DMS53 (cell line): Measurements from ENCODE around the gene EHD3.
A peak's percentile ranks its signal among the peaks of the same experiment; 100 is the strongest.

Experiments
- DNase-seq: peaks from one replicate; lab custom pipeline; 2025; lab: John Stamatoyannopoulos, UW

Gene EHD3

DNA sequence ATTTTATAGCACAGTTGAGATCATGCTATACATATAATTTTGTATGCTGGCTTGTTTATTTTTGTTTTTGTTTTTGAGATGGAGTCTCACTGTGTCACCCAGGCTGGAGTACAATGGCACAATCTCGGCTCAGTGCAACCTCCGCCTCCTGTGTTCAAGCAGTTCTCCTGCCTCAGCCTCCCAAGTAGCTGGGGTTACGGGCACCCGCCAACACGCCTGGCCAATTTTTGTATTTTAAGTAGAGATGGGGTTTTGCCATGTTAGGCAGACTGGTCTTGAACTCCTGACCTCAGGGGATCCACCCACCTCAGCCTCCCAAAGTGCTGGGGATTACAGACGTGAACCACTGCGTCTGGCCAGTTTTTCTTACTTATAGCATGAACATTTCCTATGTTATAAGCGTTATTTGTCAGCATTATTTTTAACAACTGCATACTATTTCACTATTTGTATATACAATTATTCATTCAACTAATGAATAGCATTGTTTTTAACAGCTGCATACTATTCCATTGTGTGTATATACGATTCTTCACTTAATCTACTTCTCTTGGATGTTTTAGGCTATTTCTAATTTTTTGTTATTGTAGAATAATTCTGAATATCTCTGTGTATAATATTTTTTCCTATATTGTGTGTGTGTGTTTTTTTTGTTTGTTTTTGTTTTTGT is 3.5 kb downstream of the EHD3 start:
- no peak for DNase-seq

DNA sequence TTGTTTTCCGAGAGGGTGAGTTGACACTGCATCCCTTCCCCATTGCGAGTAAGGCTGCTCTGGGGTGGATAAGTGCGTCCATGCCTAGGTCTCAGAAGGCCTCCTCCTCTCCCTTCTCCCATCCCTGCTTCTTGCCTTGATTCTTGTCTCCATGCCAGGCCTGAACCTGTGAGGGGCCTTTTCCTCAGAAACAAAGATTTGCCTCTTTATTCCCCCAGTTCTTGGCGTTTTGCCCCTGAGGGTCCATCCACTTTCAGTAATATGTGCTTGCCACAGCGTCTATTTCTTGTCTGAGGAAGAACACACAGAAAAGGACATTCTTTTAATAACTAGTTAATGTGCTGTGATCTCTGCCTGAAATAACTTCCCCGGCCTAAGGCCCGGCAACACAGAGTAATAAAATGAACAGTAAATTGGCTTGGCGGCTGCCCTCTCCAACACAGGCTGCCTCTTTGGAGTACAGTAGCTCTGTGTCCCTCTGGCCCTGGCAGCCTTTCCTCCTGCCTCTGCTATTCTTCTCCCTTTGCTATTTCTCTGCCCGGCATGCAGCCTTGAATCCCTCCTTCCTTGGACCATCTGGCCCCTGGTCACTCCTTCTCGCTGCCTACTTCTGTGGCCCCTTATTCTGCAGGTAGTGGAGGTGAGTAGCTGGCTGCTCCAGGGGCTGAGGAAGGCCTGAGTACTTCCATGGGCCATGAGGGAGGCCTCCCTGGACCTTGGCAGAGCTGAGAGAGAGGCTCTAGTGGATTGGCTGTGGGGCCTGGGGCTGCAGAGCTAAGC is 4.4 kb downstream of the EHD3 start:
- no peak for DNase-seq

DNA sequence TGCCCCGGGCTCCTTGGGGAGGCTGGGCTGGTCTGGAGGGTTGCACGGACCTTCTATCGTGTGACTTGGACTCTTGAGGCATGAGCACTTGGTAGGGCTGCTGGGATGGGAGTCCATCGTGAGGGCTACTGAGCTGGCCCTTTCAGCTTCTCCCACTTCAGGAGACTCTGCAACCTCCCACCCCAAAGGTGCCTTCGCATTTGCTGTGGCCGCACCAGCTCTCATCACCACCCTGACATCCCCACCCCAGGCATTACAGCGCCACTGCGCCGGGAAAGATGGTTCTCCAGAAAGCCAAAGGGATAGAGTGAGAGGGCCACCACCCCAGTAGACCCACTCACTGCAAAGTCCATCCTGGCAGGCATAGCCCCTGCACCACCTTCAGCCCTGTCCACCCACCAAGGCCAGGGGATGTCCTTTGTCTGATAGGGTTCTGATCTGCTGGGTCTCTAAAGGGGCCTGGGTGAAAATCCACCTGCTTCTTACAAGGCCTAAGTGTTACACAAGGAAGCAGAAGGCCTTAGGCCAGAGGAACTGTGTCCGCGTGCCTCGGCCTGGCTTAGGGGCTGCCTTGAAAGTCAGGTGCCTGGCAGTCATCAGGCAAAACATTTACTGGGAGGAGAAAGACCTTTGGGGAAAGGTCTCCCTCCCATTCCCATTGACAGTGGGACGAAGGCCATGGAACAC is 5.1 kb downstream of the EHD3 start:
- DNase-seq = no peak

DNA sequence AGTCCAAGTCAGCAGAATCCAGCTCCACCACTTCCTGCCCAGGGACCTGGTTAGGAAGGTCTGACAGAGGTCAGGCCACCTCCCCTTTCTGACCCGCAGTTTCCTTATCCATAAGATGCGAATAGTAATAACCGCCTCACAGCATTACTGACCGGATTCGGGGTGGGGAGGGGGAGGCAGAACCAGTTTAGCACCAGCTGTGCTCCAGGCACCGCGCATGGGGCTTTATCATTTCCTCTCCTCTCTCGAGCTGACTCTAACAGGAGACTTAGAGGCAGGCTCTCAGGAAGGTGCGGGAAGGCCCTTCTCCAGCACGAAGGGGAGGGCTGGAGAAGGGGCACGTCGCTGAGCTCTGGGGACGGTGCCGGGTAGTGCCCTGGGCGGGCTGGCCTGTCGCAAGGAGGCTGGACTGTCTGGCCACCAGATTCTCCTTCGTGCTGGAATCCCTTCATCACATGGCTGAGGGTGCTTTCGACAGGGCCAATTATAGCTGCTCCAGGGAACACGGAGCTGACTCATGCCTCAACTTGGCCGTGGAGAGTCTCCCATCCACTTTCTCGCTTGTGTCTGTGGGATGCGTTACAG is 5.7 kb downstream of the EHD3 start:
- no peak for DNase-seq

DNA sequence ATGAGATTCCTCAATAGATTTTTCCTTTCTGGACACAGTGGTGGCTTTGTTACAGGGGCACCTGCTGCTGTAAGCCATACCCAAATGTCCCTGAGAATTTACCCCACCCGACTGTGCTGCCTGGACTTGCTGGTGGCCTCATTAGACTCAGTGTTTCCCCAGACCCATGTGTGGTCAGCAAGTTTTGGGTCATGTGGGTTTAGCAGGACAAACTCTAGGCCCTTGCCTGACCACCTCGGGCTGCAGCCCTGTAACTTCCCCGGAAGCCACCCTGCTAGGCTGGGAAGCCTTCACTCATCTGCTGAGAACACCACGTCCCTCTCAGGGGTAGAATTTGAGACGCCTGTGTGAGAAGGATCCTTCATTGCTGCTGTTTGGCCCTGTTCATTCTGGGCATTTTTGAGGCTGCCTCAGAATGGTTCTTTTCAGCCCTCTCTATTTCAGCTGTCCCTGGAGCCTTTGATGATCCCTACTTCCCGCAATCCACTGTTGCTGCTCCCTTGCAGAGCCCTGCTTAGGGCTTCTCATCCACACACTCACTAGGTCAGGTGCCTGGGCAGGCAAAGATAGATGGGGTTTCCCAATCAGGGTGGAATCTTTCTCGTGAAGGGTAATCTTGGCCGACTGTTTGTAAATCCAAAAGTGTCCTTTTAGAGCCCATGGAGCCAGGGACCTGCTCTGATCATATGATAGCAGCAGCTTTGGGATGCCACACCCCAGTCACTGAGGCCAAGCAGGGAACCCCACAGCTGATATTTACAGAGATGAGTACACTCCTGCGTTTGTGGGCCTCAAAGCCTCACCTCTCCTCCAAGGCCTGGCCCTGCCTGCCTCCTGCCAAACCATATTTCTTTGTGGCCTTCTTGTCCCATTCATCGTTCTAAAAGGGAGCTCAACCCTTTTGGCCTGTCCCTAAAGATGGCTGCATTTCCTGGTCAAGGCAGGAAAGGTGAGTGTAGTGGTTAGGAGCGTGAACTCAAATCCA is 6.7 kb downstream of the EHD3 start:
- no peak for DNase-seq

DNA sequence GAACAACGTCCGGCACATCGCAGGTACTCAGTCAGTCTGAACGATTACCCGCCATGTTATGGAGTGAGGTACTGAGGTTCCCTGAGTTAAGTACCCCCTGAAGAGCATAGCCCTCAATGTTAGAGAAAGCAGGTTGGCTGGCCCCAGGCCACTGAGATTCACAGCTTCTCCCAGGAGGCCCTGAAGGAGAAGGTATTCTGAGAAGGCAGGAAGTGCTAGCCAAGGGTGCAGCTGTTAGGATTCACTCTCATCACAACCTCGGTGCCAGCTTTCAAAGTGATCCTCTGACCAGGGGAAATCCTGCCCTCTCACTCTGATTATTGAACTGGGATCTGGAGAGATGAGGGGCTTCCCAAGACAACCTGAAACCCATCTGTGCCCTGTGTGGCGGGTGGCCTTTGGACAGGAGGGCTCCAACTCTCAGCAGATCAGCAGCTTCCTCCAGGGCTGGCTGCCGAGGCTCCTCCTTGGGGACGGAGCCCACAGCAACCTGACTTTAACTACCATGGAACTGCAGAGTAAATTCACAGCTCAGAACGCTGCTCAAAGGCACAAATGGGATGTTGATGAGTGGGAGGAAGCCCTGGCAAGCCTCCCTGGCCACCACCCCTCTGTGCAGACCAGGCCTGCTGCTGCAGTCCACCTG is 7.8 kb downstream of the EHD3 start:
- DNase-seq = no peak

DNA sequence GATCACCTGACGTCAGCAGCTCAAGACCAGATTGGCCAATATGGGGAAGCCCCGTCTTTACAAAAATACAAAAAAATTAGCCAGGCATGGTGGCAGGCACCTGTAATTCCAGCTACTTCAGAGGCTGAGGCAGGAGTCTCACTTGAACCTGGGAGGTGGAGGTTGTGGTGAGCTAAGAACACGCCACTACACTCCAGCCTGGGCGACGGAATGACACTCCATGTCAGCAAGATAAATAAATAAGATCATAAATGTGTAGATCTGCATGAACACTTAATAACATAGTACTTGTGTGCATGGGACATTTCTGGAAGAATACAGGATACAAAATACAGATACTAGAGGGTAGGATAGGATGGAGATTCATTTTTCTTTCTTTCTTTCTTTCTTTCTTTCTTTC is 9.1 kb downstream of the EHD3 start:
- no peak for DNase-seq

DNA sequence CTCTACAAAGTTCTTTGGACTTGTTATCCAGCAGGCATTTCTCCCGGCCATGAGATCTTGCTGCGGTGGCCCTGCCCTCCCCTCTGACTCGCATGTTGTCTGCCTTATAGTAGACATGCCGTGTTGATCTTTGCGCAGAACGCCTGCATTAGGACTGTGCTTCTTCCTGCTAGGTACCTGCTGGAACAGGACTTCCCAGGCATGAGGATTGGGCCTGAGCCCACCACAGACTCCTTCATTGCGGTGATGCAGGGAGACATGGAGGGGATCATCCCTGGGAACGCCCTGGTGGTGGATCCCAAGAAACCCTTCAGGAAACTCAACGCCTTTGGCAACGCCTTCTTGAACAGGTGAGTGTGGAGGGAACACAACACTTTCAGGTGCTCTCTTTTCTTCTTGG is 10.1 kb downstream of the EHD3 start:
- no peak for DNase-seq

DNA sequence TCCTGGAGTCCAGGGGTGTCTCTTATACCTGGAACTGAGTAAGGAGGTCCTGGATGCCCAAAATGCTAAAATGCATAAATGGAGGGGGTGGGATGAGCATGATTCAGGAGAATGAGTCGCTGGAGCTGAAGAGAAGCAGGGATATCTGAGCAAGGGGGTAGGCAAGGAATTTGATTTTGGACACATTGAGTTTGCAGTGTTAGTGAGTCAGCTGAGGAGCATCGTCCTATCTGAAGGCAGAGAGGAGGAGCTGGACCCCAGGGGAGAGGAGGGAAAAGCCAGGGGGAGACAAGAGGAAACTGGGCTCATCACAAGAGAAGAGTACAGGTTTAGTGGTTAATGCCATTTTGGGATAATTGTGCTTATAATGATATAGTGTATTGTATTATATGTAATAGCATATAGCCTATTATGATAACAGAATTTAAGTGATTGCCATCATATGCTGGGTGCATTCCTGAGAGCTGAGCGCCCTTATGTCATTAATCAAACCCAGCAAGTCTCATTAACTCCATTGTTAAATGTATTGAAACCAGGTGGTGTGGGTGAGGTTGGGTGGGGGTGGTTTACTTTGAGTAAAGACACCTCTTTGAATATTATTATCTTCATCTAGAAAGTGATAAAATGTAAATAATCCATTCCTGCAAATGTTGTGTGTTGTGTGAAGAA is 12.4 kb downstream of the EHD3 start:
- DNase-seq = no peak

DNA sequence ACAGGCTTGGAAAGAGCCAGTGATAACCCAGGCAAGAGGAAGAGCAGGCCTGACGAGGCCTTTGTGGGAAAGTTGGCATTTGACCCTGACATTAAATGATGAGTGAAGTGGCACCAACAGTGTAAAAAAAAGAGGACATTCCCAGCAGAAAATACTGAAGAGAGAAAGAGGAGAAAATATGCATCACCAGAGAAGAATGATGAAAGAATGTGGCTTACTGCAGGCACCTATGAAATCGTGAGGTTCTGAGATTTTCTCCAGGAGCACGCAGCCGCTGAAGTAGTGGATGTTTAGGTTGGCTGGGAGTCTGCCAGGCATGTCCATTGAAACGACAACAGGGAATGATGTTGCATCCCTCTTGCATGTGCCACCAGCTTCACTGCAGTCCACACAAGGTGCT is 13.8 kb downstream of the EHD3 start:
- no peak for DNase-seq

DNA sequence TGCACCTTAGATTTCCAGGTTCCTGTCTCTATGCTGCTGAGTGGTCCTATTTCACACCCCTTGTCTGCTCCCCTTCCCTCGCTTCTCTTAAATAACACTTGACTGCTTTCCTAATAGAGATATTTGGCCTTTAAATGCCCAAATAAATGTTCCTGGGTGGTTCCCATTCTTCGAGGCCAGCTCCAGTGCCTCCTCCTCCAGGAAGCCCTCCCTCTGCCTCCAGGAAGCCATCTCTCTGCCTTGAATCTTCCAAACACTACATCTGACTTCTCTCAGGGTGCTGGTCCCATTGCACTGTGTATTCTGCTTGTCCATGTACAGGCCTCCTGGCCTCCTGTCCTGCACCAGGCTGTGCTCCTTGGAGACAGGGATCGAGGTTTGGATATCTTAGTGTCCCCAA is 14.2 kb downstream of the EHD3 start:
- DNase-seq = no peak

DNA sequence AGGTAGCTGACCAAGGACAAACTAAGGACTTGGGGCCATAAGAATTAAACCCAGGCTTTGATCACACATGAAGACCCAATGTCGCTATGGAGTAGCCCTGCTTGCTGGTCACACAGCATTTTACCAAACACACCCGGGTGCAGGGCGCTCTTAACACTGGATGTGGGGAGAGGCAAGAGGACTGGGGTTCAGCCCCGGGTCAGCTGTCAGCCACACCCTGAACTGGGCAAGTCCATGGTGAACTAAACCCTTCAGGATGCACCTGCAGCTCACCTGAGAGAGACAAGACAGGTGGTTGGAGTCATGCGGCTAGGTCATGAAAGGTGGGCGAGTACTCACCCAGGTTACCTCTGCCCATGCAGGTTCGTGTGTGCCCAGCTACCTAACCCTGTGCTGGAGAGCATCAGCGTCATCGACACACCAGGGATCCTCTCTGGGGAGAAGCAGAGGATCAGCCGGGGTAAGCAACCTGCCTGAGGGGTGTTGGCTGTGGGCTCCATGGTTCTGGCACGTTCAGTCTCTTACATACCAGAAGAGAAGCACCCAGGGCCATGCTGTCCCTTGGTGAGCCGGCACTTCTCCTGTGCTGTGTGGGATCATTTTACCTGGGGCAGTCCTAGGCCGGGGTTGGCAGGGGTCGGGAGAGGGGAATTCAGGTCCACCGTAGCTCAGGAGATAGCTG is 15.2 kb downstream of the EHD3 start:
- DNase-seq = no peak

DNA sequence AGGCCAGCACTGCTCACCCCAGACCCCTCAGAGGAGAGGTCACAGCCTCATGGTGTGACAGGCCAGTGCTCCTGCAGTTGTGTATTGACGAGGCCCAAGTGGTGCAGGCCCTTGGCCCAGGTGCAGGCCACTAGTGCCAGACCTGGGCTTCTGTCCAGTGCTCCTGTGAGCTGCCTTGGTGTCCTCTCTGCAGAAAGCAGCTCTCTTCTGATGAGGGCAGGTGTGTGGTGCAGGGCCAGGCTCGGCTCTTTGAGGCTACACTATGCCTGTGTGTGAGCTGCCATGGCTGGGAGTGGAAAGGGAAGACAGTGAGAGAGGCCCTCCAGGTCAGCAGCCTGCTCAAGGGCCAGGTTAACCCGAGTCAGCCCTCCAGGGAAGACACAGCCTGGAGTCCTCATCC is 17.1 kb downstream of the EHD3 start:
- DNase-seq = no peak

DNA sequence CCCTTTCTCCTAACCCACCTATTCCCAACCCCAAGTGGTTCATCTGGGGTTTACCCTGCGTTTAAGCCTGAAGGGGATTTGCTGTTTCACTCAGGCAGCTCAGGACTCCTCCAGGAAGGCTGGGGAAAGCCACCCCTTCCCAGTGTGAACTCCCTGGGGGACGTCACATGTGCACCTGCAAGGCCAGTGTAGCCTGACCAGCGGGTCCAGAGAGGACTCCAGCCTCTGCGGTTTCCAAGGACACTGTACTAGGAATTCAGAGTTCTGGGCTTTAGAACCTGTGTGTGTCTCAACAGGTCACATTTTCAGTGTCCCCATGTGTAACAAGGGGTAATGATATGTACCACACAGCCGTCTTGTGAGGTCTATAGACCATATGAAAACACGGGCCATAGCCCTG is 17.9 kb downstream of the EHD3 start:
- DNase-seq = no peak

DNA sequence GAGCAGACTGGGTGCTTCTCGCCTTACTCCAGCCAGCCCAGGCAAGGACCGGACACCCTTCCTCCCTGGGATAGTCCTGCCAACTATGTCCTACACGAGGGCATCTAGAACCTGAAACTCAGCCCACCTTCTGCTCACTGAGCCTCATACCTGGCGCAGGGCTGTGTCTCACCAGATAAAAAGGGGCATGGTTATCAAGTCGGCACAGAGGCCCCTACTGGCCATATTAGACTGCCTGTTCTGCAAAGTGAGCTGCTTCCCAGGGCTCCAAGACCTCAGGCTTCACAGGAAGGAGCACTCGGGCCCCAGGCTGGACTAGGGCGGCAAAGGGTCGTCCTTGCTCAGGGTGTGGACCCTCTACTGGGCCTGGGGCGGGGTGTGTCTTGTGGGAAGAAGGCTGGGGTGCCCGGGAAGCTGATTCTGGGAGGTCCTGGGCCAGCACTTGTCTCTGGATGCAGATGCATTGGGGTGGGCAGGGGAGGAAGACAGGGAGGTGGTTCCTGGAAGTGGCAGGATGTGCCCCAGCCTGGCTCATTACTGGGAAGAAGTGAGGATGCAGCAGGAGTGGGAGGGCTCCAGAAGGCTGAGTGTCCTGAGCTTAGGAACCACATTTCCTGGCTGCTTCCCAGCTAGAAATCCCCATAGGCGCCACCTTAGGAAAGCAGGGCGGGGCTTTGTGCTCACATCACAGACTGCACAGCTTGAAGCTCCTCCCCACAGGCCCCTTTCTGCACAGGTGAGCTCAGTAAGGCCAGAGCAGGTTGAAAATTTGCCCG is 19.6 kb downstream of the EHD3 start:
- DNase-seq = peak; percentile 70

DNA sequence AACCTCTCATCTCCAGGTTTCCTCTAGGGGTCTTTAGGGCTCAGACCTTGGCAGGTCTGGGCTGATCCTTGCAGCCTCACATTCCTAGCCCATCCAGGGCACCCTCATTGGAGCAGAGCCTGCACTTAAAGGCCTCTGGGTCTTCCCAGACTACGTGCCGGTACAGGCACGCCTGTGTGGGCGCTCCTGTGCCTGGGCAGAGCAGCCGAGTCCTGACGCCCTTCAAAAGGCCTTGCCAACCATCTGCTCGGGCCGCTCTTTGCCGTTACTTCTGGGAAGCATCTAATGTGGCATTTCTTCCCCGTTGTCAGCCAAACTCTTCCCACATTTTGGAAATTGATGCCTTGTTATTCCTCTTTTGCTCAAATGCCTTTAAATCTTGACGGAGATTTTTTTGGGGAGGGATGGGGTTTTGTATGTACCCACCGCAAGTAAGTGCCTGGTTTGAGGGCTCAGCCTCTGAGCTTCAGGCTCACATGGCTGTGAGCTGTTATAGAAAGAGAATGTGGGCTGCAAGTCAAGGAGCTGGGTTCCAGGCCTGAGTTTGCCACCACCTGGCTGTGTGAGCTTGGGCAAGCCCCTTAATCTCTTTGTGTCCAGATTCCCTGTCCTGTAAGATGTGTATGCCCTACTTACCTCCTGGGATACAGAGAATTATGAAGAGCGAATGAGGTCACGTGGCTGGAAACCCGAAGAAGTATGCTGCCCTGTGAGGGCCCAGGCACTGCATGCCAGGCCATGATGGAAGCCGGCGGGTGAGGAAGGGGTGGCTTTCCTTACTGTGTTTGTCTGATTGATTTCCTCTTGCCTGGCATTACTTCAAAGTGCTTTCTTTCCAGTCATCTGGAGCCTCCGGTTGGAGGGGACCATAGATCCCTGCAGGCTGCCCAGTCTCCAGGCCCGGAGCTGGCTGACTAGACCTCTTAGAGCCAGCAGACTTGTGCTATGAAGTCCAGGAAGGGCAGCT is 20.6 kb downstream of the EHD3 start:
- DNase-seq = no peak

DNA sequence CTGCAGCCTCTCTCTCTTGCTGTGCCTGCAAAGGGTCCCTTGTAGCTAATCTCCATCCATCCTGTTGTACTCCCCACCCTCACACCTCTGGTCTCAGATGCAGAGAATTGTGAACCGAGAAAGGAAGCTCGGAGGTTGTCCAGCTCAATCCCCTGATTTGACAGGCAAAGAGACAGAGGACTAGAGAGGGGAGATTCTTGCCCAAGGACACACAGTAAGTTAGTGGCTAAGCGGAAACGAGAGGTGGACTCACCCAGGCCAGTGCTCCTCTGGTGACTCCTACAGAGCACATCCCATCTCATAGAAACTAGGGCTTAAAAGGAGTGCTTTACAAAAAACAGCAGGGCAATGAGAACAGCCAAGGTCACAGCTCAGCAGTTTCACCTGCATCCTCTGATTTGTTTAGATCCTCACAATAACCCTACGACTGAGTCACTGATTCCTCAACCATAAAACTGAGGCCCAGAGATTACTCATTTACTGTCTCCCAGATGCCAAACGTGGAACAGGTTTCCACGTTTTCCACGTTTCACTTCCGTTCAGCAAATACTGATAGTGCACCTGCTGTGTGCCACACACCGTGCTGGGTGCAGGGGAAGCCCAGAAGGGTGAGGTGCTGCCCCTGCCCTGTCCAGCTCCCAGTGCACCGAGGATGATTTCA is 22.1 kb downstream of the EHD3 start:
- peak; percentile 89 for DNase-seq
